ENCODE results near the gene WDFY4.

The WDFY4 gene

GRCh38 chr10:48939790-48940325 is 255.2 kb downstream of the WDFY4 start, which contains the start of gene LRRC18:
Gene LRRC18, minus strand, starts transcription at chr10:48939840. Its CDS starts 25,685 bp downstream, at chr10:48914155.
- Histone ChIP-seq H2BK15ac (ENCODE audit: low read depth, poor library complexity, severe bottlenecking) (no peak within 1 kb of the TSS), H2AFZ (ENCODE audit: low read depth, low read length) (no peak within 1 kb of the TSS), H2BK5ac (ENCODE audit: low read depth, low read length, poor library complexity, severe bottlenecking) (no peak within 1 kb of the TSS), H3K4me3 (ENCODE audit: insufficient read depth in 1 of 2, low read depth in 1 of 2, low read length in 2 of 2) (no peak within 1 kb of the TSS), H4K8ac (ENCODE audit: low read length) (no peak within 1 kb of the TSS), H4K91ac (ENCODE audit: low read length) (no peak within 1 kb of the TSS), H2BK12ac (ENCODE audit: low read length in 2 of 2) (no peak within 1 kb of the TSS), H2BK120ac (ENCODE audit: low read depth, low read length) (no peak within 1 kb of the TSS), H3K36me3 (ENCODE audit: control insufficient read depth in 1 of 2, insufficient read depth in 2 of 2, low read depth in 1 of 2, low read length in 2 of 2) (no peaks in the 10 kb centered on the region), H3K9ac (ENCODE audit: low read length) (no peak within 1 kb of the TSS), H3K4me1 (ENCODE audit: control insufficient read depth, insufficient read depth, low read depth, low read length) (peaks cover 2% of the 10 kb centered on the region), H3K4ac (ENCODE audit: low read depth in 1 of 2, low read length in 2 of 2) (no peak within 1 kb of the TSS), H3K79me1 (replicated peaks; ENCODE audit: low read length, poor library complexity, severe bottlenecking) (no peaks in the 10 kb centered on the region), H2AK5ac (ENCODE audit: low read length, severe bottlenecking) (no peak within 1 kb of the TSS), H3K9me3 (ENCODE audit: control insufficient read depth, low read length) (no peaks in the 10 kb centered on the region), H3K4me2 (ENCODE audit: low read length, poor library complexity, severe bottlenecking) (no peak within 1 kb of the TSS), H3K27me3 (ENCODE audit: control insufficient read depth in 1 of 2, insufficient read depth in 1 of 2, low read length in 2 of 2) (peaks cover 11 to 49% of the 10 kb centered on the region in 2 experiments), H3K23ac (ENCODE audit: low read length in 2 of 2) (no peak within 1 kb of the TSS), H3K18ac (ENCODE audit: low read depth in 1 of 2, low read length in 2 of 2) (no peak within 1 kb of the TSS), H3K27ac (ENCODE audit: low read length, poor library complexity, severe bottlenecking) (no peak within 1 kb of the TSS), H3K14ac (ENCODE audit: low read length in 2 of 2) (no peak within 1 kb of the TSS)
- no peak for DNase-seq
- 92% methylated on average over 1 of the region's 2 CpGs for WGBS

GRCh38 chr10:48940372-48940771 is 255.7 kb downstream of the WDFY4 start:
- H3K79me1 ChIP-seq (replicated peaks; ENCODE audit: low read length, poor library complexity, severe bottlenecking), result no peaks in the 10 kb centered on the region
- H3K9me3 ChIP-seq (ENCODE audit: control insufficient read depth, low read length), result no peaks in the 10 kb centered on the region
- DNase-seq, result no peak
- H3K9ac ChIP-seq (ENCODE audit: low read length), result no peak overlapping the region
- no peak overlapping the region for H3K23ac ChIP-seq (ENCODE audit: low read length in 2 of 2)
- H2BK120ac ChIP-seq (ENCODE audit: low read depth, low read length), result no peak overlapping the region
- no peak overlapping the region for H2BK5ac ChIP-seq (ENCODE audit: low read depth, low read length, poor library complexity, severe bottlenecking)
- H3K14ac ChIP-seq (ENCODE audit: low read length in 2 of 2), result no peak overlapping the region
- H3K27me3 ChIP-seq (ENCODE audit: control insufficient read depth in 1 of 2, insufficient read depth in 1 of 2, low read length in 2 of 2), result peaks cover 6 to 49% of the 10 kb centered on the region in 2 experiments
- H3K4me1 ChIP-seq (ENCODE audit: control insufficient read depth, insufficient read depth, low read depth, low read length), result peaks cover 2% of the 10 kb centered on the region
- WGBS, result 90% methylated on average over 4 of the region's 5 CpGs
- H2AK5ac ChIP-seq (ENCODE audit: low read length, severe bottlenecking), result no peak overlapping the region
- H3K4me2 ChIP-seq (ENCODE audit: low read length, poor library complexity, severe bottlenecking), result no peak overlapping the region
- H4K91ac ChIP-seq (ENCODE audit: low read length), result no peak overlapping the region
- H3K4ac ChIP-seq (ENCODE audit: low read depth in 1 of 2, low read length in 2 of 2), result no peak overlapping the region
- no peak overlapping the region for H4K8ac ChIP-seq (ENCODE audit: low read length)
- H2AFZ ChIP-seq (ENCODE audit: low read depth, low read length), result no peak overlapping the region
- H3K36me3 ChIP-seq (ENCODE audit: control insufficient read depth in 1 of 2, insufficient read depth in 2 of 2, low read depth in 1 of 2, low read length in 2 of 2), result no peaks in the 10 kb centered on the region
- H3K4me3 ChIP-seq (ENCODE audit: insufficient read depth in 1 of 2, low read depth in 1 of 2, low read length in 2 of 2), result no peak overlapping the region
- H2BK15ac ChIP-seq (ENCODE audit: low read depth, poor library complexity, severe bottlenecking), result no peak overlapping the region
- no peak overlapping the region for H3K27ac ChIP-seq (ENCODE audit: low read length, poor library complexity, severe bottlenecking)
- no peak overlapping the region for H2BK12ac ChIP-seq (ENCODE audit: low read length in 2 of 2)
- no peak overlapping the region for H3K18ac ChIP-seq (ENCODE audit: low read depth in 1 of 2, low read length in 2 of 2)

GRCh38 chr10:48940958-48941357 is 256.3 kb downstream of the WDFY4 start:
- H3K4ac ChIP-seq (ENCODE audit: low read depth in 1 of 2, low read length in 2 of 2), result no peak overlapping the region
- H3K23ac ChIP-seq (ENCODE audit: low read length in 2 of 2), result no peak overlapping the region
- H4K91ac ChIP-seq (ENCODE audit: low read length), result no peak overlapping the region
- WGBS, result 72% methylated on average over 7 of the region's 7 CpGs
- peaks cover 2% of the 10 kb centered on the region for H3K4me1 ChIP-seq (ENCODE audit: control insufficient read depth, insufficient read depth, low read depth, low read length)
- H2BK5ac ChIP-seq (ENCODE audit: low read depth, low read length, poor library complexity, severe bottlenecking), result no peak overlapping the region
- H2BK15ac ChIP-seq (ENCODE audit: low read depth, poor library complexity, severe bottlenecking), result no peak overlapping the region
- no peak overlapping the region for H4K8ac ChIP-seq (ENCODE audit: low read length)
- H3K4me3 ChIP-seq (ENCODE audit: insufficient read depth in 1 of 2, low read depth in 1 of 2, low read length in 2 of 2), result no peak overlapping the region
- H3K9ac ChIP-seq (ENCODE audit: low read length), result no peak overlapping the region
- no peak overlapping the region for H2BK12ac ChIP-seq (ENCODE audit: low read length in 2 of 2)
- no peaks in the 10 kb centered on the region for H3K79me1 ChIP-seq (replicated peaks; ENCODE audit: low read length, poor library complexity, severe bottlenecking)
- no peak for DNase-seq
- no peak overlapping the region for H3K4me2 ChIP-seq (ENCODE audit: low read length, poor library complexity, severe bottlenecking)
- no peak overlapping the region for H2AFZ ChIP-seq (ENCODE audit: low read depth, low read length)
- H3K14ac ChIP-seq (ENCODE audit: low read length in 2 of 2), result no peak overlapping the region
- no peaks in the 10 kb centered on the region for H3K9me3 ChIP-seq (ENCODE audit: control insufficient read depth, low read length)
- no peak overlapping the region for H3K27ac ChIP-seq (ENCODE audit: low read length, poor library complexity, severe bottlenecking)
- peaks cover 6 to 51% of the 10 kb centered on the region in 2 experiments for H3K27me3 ChIP-seq (ENCODE audit: control insufficient read depth in 1 of 2, insufficient read depth in 1 of 2, low read length in 2 of 2)
- H2BK120ac ChIP-seq (ENCODE audit: low read depth, low read length), result no peak overlapping the region
- no peak overlapping the region for H3K18ac ChIP-seq (ENCODE audit: low read depth in 1 of 2, low read length in 2 of 2)
- no peak overlapping the region for H2AK5ac ChIP-seq (ENCODE audit: low read length, severe bottlenecking)
- H3K36me3 ChIP-seq (ENCODE audit: control insufficient read depth in 1 of 2, insufficient read depth in 2 of 2, low read depth in 1 of 2, low read length in 2 of 2), result no peaks in the 10 kb centered on the region

GRCh38 chr10:48941427-48942075 is 256.9 kb downstream of the WDFY4 start:
- Histone ChIP-seq H3K36me3 (ENCODE audit: control insufficient read depth in 1 of 2, insufficient read depth in 2 of 2, low read depth in 1 of 2, low read length in 2 of 2) (no peaks in the 10 kb centered on the region), H2BK12ac (ENCODE audit: low read length in 2 of 2) (no peak overlapping the region), H3K18ac (ENCODE audit: low read depth in 1 of 2, low read length in 2 of 2) (no peak overlapping the region), H2BK15ac (ENCODE audit: low read depth, poor library complexity, severe bottlenecking) (no peak overlapping the region), H3K27ac (ENCODE audit: low read length, poor library complexity, severe bottlenecking) (no peak overlapping the region), H3K23ac (ENCODE audit: low read length in 2 of 2) (no peak overlapping the region), H3K9me3 (ENCODE audit: control insufficient read depth, low read length) (no peaks in the 10 kb centered on the region), H3K4me1 (ENCODE audit: control insufficient read depth, insufficient read depth, low read depth, low read length) (peaks cover 2% of the 10 kb centered on the region), H3K14ac (ENCODE audit: low read length in 2 of 2) (no peak overlapping the region), H3K27me3 (ENCODE audit: control insufficient read depth in 1 of 2, insufficient read depth in 1 of 2, low read length in 2 of 2) (peaks cover 6 to 57% of the 10 kb centered on the region in 2 experiments), H2AK5ac (ENCODE audit: low read length, severe bottlenecking) (no peak overlapping the region), H4K91ac (ENCODE audit: low read length) (no peak overlapping the region), H3K4me2 (ENCODE audit: low read length, poor library complexity, severe bottlenecking) (no peak overlapping the region), H3K4ac (ENCODE audit: low read depth in 1 of 2, low read length in 2 of 2) (no peak overlapping the region), H4K8ac (ENCODE audit: low read length) (no peak overlapping the region), H3K4me3 (ENCODE audit: insufficient read depth in 1 of 2, low read depth in 1 of 2, low read length in 2 of 2) (no peak overlapping the region), H2BK120ac (ENCODE audit: low read depth, low read length) (no peak overlapping the region), H3K79me1 (replicated peaks; ENCODE audit: low read length, poor library complexity, severe bottlenecking) (no peaks in the 10 kb centered on the region), H2BK5ac (ENCODE audit: low read depth, low read length, poor library complexity, severe bottlenecking) (no peak overlapping the region), H2AFZ (ENCODE audit: low read depth, low read length) (no peak overlapping the region), H3K9ac (ENCODE audit: low read length) (no peak overlapping the region)
- 80% methylated on average over 9 of the region's 10 CpGs for WGBS
- DNase-seq, result no peak
